NT2/D1 (cell line): ENCODE results near the gene ZNF511.

Source experiments
- SUZ12 ChIP-seq: IDR thresholded peaks from 2 replicates; pipeline ENCODE4 v1.6.1; 2011; ENCODE audit not compliant: insufficient read length, insufficient read depth; ENCODE audit errors: extremely low read depth
- YY1 ChIP-seq: IDR thresholded peaks from 2 replicates; pipeline ENCODE4 v1.6.1; 2011; ENCODE audit not compliant: insufficient read length, insufficient read depth
- ZNF274 ChIP-seq: IDR thresholded peaks from 2 replicates; pipeline ENCODE4 v1.6.1; 2011; ENCODE audit warnings: mild to moderate bottlenecking, low read depth, low read length

DNA sequence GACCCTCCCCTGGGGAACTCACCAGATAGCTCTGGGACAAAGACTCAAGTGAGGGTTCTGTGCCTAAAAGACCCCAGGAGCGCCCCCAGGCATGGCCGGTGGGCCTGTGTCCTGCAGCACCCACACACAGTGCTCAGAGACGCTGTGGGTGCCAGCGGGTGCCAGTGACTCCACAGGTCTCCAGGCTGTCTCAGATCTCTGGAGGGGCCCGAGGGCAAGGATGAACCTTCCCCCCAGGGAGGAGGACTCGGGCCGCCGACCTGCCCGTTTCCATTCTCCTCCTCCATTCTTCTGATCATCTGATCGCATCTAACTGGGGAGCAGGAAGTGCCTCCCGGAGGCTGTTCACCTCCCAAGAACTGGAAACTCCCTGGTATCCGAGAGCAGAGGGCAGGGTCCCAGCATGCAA lies 33.0 kb upstream of the ZNF511 start:
- no peak for TF ChIP-seq YY1
- no peak for TF ChIP-seq SUZ12
- no peak for TF ChIP-seq ZNF274
